OCI-LY3 (cell line): ENCODE data around the gene SUMF1.

ENCODE experiments used
- H2AFZ ChIP-seq: fragments of 200-600, 300-600 bp; shearing (Covaris generic); 2 replicates; pipeline ENCODE4 v1.6.0; 2014; ENCODE audit warnings: antibody characterized with exemption, low read depth, low read length
- H3K27ac ChIP-seq: fragments of 200-600, 300-600 bp; sonication (generic); 2 replicates; pipeline ENCODE4 v1.5.1; 2014; ENCODE audit warnings: mild to moderate bottlenecking, low read length, moderate library complexity, mixed read lengths
- H3K27me3 ChIP-seq: fragments of 200-600, 300-600 bp; sonication (generic); 2 replicates; pipeline ENCODE4 v1.6.1; 2014; ENCODE audit warnings: low read depth, low read length, mixed read lengths
- H3K36me3 ChIP-seq: fragments of 200-600, 300-600 bp; sonication (generic); replicated peaks from 2 replicates; pipeline ENCODE3; 2014; ENCODE audit warnings: low read depth, low read length, mixed read lengths
- H3K4me1 ChIP-seq: fragments of 300-600, 200-600 bp; sonication (generic); 2 replicates; pipeline ENCODE4 v1.6.1; 2014; ENCODE audit warnings: low read length, mixed read lengths
- H3K4me2 ChIP-seq: fragments of 200-600, 300-600 bp; sonication (generic); 2 replicates; pipeline ENCODE4 v1.6.1; 2014; ENCODE audit warnings: low read length, mixed read lengths
- H3K4me3 ChIP-seq: fragments of 300-600, 200-600 bp; sonication (generic); 2 replicates; pipeline ENCODE4 v1.5.1; 2014; ENCODE audit warnings: antibody characterized with exemption, mild to moderate bottlenecking, low read length, moderate library complexity
- H3K79me2 ChIP-seq: fragments of 300-600, 200-600 bp; shearing (Covaris generic); 2 replicates; pipeline ENCODE4 v1.6.1; 2014; ENCODE audit warnings: mild to moderate bottlenecking, low read length, mixed read lengths
- H3K9ac ChIP-seq: fragments of 300-600, 200-600 bp; shearing (Covaris generic); 2 replicates; pipeline ENCODE4 v1.6.0; 2014; ENCODE audit warnings: mild to moderate bottlenecking, low read length, moderate library complexity
- H3K9me3 ChIP-seq: fragments of 200-600, 300-600 bp; shearing (Covaris generic); 2 replicates; pipeline ENCODE4 v1.6.1; 2014; ENCODE audit warnings: low read length, mixed read lengths; ENCODE audit not compliant: insufficient read depth
- H4K20me1 ChIP-seq: fragments of 200-600, 300-600 bp; sonication (generic); 2 replicates; pipeline ENCODE4 v1.6.1; 2016; ENCODE audit warnings: low read length, mixed read lengths; ENCODE audit not compliant: insufficient read depth
- EZH2phosphoT487 ChIP-seq: fragments of 200-600 bp; shearing (Covaris generic); IDR thresholded peaks from 2 replicates; pipeline ENCODE4 v1.6.1; 2018; ENCODE audit warnings: antibody characterized with exemption, mixed run types, low read depth
- TF ChIP-seq, protein P1 (sequence below): fragments of 200-600, 300-600 bp; sonication (generic); IDR thresholded peaks from 2 replicates; pipeline ENCODE4 v1.5.1; 2014; ENCODE audit warnings: antibody characterized with exemption, low read length, low read depth

SUMF1 gene

DNA sequence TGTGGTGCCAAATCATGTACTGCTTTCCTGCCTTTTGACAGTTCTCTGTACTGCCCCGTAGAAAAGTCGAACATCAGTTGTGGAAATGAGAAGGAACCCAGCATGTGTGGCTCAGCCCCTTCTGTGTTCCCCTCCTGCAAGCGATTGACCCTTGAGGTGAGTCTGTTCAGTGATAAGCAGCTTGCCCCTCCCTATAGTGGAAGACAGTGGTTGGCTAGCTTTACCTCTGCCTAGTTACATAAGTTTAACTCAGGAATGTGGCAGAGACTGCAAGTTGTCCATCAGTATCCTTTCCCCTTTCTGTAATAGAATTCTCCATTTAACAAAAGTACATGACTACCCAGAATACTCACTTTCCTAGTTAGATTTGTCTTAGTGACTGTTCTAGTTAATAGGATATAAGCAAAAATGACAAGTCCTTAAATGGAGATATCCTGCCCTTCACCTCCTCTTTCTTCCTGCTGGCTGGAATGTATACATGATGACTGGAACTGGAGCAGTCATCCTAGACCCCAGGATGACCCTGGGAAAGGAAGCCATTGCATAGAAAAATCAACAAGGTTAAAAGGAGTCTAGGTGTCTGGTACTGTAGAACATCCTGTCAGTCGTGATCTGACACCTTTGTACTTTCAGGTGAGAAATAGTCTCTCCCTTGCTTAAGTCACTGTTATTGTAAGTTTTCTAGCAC is 153.3 kb downstream of the SUMF1 start:
- H3K4me2 ChIP-seq = no peak overlapping the region
- H3K36me3 ChIP-seq = no peaks in the 10 kb centered on the region
- no peak overlapping the region for H3K9ac ChIP-seq
- no peak overlapping the region for H3K4me3 ChIP-seq
- H3K9me3 ChIP-seq = no peaks in the 10 kb centered on the region
- no peak overlapping the region for H3K27ac ChIP-seq
- no peak for TF ChIP-seq EZH2phosphoT487
- TF ChIP-seq, protein P1, sequence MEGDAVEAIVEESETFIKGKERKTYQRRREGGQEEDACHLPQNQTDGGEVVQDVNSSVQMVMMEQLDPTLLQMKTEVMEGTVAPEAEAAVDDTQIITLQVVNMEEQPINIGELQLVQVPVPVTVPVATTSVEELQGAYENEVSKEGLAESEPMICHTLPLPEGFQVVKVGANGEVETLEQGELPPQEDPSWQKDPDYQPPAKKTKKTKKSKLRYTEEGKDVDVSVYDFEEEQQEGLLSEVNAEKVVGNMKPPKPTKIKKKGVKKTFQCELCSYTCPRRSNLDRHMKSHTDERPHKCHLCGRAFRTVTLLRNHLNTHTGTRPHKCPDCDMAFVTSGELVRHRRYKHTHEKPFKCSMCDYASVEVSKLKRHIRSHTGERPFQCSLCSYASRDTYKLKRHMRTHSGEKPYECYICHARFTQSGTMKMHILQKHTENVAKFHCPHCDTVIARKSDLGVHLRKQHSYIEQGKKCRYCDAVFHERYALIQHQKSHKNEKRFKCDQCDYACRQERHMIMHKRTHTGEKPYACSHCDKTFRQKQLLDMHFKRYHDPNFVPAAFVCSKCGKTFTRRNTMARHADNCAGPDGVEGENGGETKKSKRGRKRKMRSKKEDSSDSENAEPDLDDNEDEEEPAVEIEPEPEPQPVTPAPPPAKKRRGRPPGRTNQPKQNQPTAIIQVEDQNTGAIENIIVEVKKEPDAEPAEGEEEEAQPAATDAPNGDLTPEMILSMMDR = no peak
- no peaks in the 10 kb centered on the region for H3K4me1 ChIP-seq
- no peak overlapping the region for H2AFZ ChIP-seq
- no peaks in the 10 kb centered on the region for H4K20me1 ChIP-seq
- no peaks in the 10 kb centered on the region for H3K27me3 ChIP-seq
- H3K79me2 ChIP-seq = no peaks in the 10 kb centered on the region

DNA sequence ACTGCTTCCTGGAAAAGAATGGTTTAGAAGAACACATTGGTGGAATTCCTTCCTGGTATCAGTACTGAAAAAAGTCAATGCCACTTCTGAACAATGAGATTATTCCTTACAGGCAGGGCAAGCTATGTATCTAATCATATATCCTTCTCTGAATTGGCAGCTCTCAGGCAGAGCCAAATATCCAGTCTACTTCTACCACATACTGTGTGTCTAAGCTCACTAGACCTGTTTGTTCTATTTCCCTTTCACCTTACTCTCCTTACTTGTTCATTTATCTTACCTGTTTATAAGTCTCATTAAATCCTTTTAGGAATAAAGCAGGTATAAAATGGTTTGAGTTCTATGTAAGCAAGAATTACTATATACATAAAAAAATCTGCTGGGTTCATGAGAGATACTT is 155.6 kb downstream of the SUMF1 start:
- Histone ChIP-seq H3K4me3 (no peak overlapping the region), H3K36me3 (no peaks in the 10 kb centered on the region), H2AFZ (no peak overlapping the region), H3K79me2 (no peaks in the 10 kb centered on the region), H3K9me3 (no peaks in the 10 kb centered on the region), H3K9ac (no peak overlapping the region), H3K27ac (no peak overlapping the region), H4K20me1 (no peaks in the 10 kb centered on the region), H3K4me2 (no peak overlapping the region), H3K27me3 (no peaks in the 10 kb centered on the region), H3K4me1 (no peaks in the 10 kb centered on the region)
- no peak for TF ChIP-seq EZH2phosphoT487
- TF ChIP-seq, protein P1 = no peak
